Endothelial cell of hepatic sinusoid (primary cell): ENCODE measurements around the gene RNF39.
"Not testable (repeated sequence)": the region's sequence is repeated elsewhere in the genome, so short reads cannot be mapped to it uniquely, and the experiment has no call there.

Experiments
- in situ Hi-C: cut with HindIII; loops from 2 replicates; pipeline ENCODE4 v1.10.0; 2017; ENCODE audit warnings: low sequenced_read_pairs

The RNF39 gene

DNA sequence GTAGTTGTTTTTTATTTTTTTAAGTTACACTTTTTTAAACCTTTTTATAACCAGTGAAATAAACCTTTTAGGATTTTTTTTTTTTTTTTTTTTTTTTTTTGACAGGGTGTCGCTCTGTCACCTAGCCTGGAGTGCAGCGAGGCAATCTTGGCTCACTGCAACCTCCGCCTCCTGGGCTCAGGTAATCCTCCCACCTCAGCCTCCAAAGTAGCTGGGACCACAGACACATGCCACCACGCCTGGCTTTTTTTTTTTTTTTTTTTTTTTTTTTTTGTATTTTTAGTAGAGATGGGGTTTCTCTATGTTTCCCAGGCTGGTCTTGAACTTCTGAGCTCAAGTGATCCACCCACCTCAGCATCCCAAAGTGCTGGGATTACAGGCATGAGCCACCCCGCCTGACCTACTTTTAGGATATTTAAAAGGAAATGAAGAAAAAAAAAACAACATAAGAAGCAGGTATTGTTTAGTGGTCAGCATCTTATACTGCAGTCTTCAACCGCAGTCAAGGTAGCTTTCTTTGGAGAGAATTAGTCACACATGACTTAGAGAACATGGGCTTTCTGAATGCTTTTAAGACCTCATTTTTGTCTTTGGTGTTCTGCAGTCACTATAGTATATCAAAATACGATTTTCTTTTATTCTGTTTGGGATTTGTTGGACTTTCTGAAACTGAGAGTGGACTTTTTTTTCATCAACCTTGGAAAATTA, 12.9 kb downstream of the RNF39 start:
- in situ Hi-C loops = no loop called here

DNA sequence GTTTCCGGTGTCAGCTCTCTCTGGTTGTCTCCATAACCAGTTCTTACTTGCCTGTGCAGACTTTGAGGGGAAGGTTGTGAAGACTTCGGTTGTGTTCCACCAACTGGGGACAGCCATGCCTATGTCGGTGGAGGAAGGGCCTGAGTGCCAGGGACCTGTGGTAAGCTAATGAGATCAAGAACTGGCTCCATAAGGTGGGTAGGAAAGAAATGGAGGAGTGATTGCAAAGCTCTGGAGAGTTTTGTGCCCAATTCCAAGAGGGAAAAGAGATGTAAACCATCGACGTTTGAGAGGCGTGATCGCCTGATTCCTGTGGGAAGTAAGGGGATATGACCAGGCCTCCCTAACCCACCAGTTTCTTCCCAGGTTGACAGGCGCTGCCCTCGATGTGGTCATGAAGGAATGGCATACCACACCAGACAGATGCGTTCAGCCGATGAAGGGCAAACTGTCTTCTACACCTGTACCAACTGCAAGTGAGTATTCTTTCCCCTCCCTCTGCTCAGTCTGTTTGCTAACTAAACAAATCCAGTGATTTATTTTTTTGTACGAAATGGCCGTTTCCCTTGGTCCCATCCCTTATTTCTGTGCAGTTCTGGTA, 13.6 kb downstream of the RNF39 start:
- in situ Hi-C loops = no loop called here

DNA sequence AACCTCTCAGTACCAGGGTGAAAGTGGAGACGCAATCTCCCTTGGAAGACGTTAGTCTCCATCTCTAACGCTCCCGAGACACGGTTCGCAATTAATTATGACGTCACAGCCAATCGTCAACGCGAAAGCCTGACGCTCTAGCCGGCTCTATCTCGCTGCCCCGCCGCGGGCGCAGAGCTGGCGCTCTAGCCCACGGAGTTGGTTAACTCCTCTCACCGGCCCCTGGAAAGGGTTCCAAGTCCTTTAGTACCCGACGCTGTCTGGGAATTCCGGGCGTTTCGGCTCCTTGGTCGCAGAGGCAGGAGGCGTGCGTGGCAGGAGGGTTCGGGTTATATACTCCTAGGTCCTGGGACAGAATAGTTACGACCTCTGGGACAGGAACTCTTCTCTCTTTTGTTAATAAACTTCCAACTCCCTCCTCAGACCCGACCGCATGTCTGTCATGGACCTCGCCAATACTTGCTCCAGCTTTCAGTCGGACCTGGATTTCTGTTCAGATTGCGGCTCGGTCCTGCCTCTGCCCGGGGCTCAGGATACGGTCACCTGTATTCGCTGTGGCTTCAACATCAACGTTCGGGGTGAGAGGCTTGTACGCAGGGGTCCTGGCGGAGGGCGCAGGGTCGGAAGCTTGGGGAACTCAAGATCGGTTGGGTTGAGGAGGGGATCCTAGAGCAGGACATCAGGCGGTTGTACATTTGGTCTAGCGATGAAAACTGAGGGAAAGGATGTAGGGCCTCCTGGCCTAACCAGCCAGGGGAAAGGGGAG, 14.3 kb downstream of the RNF39 start, which contains the start of gene POLR1H:
TSS of gene POLR1H (plus strand) at position 174 of the 766 bp plus-strand sequence. CDS start at position 434, 260 bp downstream.
- in situ Hi-C loops = no loop called here

DNA sequence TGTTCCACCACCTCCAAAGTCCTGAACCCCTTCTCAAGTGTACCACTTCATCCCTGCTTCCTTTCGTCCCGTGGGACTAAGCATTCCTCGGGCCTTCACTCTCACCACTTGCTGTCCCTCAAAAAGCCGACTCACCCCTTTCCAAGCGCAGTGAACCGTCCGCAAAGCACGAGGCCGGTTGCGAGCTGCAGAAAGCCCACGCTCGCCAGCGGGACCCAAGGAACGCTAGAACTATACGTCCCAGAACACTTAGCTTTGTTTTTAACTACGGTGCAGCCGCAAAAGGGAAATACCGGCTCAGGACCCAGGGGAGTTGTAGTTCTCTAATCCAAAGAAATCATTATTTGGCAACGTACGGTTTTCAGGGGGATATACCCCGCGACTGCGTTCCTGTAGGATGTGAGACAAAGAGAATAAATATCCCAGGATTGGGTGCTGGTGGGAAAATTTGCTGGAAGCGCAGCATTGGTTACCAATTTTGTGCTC, 14.9 kb downstream of the RNF39 start:
- in situ Hi-C loops = no loop called here

DNA sequence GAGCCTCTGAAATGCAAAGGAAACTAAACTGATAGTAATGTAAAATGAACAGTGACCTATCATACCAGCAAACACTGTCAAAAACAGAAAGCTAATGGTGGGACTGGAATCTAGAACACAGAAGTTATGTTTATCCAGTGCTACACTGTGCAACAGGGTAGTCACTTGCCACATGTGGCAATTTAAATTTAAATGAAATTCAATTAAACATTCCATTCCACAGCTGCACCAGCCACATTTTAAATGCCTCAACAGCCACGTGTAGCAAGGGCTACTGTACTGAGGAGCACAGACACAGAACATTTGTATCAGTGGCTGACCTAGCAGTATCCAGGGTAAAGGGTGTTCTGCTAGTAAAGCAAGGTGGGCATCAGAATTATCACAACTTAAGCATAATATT, 20.1 kb downstream of the RNF39 start:
- in situ Hi-C loops = no loop called here

GRCh38 chr6:30053682-30054081, 21.9 kb downstream of the RNF39 start:
- in situ Hi-C loops = no loop called here

GRCh38 chr6:30047220-30047619, 28.3 kb downstream of the RNF39 start:
- in situ Hi-C loops = no loop called here

DNA sequence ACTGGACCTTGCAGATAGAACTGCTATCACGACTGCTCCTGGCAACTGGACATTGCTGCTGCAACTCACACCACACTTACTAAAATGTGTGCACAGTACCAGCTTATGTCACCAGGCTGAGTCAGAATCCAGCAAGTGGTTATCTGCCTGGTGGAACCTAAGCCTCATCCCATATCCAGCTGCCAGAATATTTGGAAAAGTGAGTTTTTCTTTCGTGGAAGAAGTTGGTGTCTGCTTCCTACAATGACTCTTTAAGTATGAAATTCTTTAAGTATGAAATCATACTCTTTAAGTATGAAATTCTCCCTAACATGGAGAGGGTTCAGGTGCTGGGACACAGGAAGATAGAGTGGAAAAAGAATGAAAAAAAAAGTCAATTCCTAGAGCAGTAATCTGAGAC, 30.9 kb downstream of the RNF39 start:
- in situ Hi-C loops = no loop called here

GRCh38 chr6:30043744-30044143, 31.8 kb downstream of the RNF39 start:
- in situ Hi-C loops = no loop called here

DNA sequence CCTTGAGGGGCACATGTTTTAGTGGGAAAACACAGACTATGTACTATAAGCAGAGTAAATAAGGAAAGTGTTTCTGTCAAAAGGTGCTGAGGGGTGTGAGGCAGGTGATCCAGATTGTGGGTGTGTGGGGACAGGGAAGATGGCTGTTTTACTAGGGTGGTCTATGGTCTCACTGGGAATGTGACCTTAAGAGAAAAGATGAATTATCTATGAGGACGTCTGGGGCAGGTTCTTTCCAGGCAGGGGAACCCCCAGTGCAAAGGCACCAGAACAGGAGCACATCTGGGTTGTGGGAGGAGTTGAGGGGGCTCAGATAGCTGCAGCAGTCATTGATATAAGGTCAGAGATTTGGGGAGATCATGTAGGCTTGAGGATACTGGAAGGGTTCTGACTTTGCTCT, 32.7 kb downstream of the RNF39 start:
- in situ Hi-C loops = no loop called here

DNA sequence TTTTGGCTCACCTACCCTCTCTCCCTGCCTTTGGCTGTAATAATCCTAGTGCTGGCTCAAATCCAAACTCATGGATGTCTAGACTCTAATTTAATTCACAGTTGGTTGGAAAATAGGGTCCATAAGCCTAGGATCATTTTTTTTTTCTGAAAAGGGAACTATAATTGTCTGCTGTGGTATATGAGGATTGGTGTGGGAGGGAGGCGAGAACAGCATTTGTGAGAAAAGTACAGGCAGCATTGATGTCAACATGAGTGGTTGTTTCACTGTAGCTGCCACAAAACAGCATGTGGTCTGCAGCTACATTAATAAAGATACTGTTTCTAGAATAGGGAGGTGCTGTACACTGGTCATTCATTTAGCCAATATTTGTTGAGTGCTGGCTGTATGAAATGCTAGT, 33.1 kb downstream of the RNF39 start:
- in situ Hi-C loops = no loop called here

DNA sequence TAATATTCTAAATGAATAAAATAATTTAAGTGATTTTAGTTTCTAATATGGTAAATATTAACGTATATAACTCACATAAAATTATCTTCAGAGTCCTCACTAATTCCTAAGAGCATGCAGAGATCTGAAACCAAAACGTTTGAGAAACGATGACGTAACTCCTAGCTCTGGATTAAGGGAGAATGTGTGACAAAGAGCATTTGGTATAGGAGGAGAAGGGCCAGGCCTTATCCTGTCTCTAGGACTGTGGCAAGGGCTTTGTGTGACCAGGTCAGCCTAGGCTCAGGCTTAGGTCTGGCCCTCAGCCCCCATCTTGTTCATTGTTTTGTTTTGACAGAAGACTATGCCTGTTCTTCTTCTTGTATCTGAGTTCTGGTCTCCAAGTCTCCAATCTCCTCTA, 33.7 kb downstream of the RNF39 start:
- in situ Hi-C loops = no loop called here

GRCh38 chr6:30041221-30041620, 34.3 kb downstream of the RNF39 start:
- in situ Hi-C loops = no loop called here

- in situ Hi-C loops = no loop called here
These were observed 38.3 kb downstream of the RNF39 start for GRCh38 chr6:30037182-30037788.

GRCh38 chr6:30035784-30036183, 39.8 kb downstream of the RNF39 start:
- in situ Hi-C loops = no loop called here

DNA sequence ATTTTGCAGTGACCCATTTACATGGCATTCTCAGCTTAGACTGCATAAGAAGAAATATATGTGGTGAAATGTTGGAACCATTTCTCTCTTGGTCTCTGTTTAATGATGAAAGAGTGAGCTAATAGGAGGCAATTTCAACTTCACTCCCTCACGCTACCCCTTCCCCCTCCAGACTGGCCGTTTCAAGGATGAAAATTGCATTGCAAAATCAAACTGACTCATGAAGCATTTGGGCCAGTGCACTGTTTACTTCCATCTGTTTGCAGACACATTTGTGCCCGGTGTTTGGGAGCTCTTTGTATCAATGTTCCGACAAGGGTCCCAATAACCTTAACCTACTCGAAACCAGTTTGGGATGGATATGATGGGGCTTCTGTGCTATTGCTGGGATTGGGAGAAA, 42.1 kb downstream of the RNF39 start:
- in situ Hi-C loops = not testable (repeated sequence)

DNA sequence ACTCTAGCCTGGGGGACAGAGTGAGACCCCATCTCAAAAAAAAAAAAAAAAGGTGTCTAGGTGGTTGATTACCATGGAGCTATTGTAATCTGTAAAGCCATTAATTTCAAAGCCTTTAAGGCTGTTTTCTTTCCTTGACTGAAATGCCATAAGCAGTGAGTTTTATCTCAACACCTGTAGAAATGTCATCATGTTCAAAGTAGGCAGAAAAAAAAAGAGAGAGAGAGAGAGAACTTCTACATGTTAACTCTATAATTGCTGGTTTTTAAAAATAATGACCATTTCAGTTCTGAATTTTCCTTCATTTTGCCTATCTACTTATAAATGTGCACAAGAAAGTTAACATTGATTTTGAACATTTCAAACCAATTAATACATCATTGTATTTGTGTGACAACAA, 44.2 kb downstream of the RNF39 start:
- in situ Hi-C loops = no loop called here

DNA sequence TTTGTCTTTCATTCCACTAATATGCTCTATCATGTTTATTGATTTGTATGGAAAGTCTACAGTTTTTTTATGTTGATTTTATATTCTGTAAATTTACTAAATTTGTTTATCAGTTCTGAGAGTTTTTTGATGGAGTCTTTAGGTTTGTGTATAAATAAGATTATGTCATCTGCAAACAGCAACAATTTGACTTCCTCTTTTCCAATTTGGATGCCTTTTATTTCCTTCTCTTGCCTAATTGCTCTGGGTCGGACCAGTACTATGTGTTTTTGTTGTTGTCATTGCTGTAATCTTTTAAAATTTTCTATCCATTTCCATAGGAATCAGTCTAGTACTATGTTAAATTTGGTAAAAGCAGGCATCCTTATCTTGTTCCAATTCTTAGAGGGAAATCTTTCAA, 46.0 kb downstream of the RNF39 start:
- in situ Hi-C loops = no loop called here

DNA sequence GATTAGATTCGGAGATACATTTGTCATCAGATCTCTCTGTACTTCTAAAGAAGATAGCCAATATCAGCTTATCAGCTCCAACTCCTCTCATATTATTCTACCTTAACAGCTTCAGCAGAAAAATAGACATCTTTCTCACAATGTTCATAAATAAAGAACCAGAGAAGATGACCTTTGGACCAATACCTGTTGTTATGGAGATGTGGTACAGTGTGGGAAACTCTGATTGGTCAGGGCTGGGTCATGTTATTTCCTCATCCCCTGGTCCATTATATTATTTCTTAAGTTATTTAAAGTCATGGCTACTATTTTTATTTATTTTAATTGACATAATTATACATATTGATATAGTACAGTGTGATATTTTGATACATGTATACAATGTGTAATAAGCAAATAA, 50.4 kb downstream of the RNF39 start:
- in situ Hi-C loops = no loop called here

- in situ Hi-C loops = not testable (repeated sequence)
These were observed 52.9 kb downstream of the RNF39 start for GRCh38 chr6:30022712-30023111.

DNA sequence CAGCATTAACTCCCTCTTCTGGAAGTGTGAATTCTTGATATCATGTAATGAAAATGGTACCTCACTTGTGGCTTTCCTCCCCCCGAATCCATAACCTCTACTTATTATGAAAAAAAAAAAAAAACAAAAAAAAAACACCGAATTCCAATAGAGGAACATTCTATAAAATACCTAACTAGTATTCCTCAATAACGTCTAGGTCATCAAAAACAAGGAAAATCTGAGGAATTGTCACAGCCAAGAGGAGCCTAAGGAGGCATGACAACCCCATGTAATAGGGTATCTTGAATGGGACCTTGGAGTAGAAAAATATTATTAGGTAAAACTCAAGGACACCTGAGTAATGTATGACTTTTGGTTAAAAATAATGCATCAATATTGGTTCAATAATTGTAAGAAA, 53.4 kb downstream of the RNF39 start:
- in situ Hi-C loops = no loop called here
